Fibroblast of skin of left biceps (primary cell): ENCODE data around the gene YPEL1.

Experiments
- DNase-seq, 2 experiments: peaks; one replicate each; pipeline ENCODE4 v3.0.0-alpha.2; 2013; ENCODE audit warnings: low read depth in 2 of 2

The YPEL1 gene, protein sequence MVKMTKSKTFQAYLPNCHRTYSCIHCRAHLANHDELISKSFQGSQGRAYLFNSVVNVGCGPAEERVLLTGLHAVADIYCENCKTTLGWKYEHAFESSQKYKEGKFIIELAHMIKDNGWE

DNA sequence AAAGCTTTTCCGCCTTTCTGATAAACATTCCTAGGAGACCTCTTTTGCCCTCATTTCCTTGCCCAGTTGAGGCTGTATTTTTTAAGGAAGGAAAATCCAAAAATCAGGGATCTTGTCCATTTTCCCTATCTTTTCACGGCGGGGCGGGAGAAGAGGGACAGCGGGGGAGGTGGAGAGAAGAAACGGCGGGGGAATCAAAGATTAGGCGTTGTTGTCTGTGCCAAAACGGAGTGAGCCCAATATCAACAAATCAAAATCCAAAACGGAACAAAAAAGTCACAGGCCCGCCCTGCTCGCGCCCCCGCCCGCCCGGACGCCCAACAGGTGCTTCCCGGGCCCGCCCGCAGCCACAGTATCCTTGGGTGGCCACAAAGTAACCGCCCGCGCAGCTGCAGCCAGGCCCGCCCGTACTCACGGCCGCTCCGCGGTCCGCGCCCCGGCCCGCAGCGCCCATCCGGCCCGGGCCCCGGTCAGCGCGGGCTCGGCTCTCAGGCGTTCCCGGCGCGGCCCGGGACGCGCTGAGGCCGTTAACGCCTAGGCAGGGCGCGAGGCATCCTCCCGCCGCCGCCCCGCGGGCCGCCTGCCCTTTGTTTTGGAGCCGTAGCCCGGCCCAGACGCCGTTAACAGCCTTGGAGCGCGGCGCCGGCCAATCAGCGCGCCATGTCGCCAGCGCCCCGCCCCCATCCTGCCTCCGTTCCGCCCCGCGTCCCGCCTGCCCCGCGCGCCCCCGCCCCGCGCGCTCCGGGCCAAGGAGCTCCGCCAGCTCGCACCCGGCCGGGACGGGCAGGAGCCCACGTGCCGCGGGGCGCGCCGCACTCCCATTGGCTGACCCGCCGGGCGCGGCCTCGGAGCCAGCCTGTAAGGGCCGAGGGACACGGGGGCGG is at the start of gene YPEL1:
TSS of gene YPEL1 (minus strand) at position 595 of the 884 bp plus-strand sequence. CDS start 25,050 bp downstream, outside the sequence.
- DNase-seq = peak; percentile 92 to 93

DNA sequence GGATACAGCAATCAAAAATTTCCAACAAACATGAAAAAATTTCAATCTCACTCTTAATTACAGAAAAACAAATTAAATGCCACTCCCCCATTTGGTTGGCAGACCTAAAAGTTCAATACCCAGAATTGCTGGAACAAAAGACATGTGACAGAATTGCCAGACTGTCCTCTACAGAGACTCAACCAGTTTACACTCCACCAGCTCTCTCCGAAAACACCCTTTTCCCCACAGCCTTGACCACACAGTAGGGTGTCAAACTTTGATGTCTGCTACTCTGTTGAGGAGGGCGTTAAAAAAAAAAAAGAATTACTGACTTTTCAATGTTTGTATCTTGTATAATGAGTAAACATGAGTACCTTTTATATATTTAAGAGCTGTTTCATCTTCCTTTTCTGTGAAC is 44.7 kb upstream of the YPEL1 start:
- DNase-seq = no peak

DNA sequence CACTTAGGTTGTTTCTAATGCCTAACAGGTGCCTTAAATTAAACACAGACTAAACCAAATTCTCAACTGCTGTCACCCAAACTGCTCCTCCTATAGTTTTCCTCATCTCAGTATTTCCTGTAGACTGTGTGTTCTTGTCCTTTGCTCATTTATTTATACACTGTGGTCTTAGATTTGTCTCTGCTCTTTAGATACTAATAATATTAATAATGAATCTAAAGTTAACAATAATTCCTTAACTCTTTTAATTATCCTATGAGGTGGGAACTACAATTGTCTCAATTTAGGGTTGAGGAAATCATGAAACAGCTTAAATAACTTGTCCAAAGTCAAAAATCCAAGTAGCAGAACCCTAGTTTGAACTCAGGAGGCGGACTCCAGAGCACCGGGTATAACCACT is 43.9 kb upstream of the YPEL1 start:
- DNase-seq = no peak

DNA sequence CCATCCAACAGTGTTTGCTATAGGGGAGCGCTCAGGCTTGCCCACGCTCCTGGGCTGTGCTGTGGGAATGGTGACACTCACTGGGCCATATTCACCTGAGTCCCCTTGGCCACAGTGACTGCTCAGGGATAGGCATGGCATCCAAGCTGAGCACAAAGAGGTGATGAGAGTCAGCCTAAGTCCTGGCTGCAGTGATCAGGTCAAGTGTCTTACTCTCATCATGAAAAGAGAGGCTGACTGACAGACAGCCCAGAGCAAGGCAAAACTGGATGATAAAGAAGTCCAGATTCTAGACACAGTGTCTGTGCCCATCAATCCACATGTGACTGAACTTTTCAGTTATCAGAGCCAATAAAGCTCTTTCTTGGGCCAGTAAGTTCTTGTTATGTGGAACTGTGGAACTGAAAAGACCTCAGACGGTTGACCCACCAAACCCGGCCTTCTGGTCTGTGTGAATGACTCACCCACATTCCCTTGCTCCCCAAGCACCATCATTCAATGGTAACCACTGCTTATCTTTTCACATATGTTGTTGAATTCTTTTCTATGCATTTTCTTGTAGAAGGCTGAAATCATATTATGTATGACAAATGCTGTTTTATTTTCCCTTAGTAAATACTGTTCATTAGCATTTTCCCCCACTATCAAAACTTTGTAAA is 43.2 kb upstream of the YPEL1 start:
- peak; percentile 41 to 42 for DNase-seq

DNA sequence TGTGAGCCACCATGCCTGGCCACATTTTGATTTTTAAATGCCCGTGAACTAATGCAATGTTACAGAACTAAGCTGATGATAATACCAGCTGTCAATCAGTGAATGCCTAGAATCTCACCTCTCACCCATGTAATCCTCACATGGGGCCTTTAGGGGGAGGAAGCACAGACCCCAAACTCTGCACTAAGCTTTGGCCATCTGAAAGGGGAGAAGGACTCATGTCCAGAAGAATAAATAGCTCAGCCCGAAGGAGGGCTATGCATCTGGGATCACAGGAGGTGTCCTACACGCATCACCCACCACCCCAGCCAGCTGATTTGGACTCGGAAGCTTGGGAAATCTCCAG is 36.0 kb upstream of the YPEL1 start:
- DNase-seq = no peak

DNA sequence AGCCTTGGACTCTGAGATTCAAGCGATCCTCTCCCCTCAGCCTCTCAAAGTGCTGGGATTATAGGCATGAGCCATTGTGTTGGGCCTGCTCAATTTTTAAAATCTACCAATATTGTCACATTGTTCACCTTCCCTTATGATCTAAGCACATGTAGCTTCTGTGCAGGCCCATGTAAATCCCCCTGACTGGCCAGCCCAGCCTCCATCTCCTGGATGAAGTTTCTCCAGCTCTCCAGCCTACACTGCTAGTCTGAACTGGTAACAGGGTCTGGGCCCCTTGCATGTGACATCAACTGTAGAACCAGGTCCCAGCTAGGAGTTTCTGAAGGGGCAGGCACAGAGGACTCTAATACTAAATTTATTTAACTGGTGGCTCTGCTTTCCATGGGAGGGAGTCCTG is 32.8 kb upstream of the YPEL1 start:
- no peak for DNase-seq

DNA sequence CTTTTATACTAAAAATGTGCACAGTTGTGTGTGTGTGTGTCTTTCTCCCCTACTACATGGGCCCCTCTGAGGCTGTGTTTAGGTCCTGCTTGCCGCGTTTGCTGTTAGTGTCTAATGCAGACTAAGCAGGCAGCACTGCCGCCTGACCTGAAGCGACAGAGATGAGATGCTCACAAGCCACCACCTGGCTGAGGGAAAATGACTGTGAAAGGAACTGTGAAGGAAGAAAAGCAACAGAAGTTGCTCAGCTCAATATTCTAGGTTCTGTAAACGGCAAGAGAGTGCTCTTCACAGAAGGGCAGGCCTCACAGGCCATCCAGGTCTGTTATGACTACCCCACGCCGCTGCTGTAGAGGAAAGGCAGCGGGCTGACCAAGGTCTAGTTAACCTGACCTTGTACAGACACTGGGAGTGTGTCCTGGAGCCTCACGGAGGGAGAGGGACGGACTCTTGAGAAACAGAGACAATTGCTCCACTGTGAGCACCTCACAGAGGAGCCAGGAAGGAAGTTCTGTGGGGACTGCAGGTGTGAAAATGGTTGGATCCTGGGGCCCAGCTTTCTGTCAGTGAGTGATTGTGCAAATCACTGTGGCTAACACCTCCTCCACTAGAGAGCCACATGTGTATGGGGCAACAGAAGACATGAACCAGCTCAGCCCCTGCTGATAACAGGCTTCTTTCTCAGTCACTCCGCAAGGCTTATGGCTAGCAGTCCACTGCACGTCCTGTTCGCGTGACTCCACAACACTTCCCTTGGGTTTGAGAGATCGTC is 31.3 kb upstream of the YPEL1 start:
- DNase-seq = no peak

DNA sequence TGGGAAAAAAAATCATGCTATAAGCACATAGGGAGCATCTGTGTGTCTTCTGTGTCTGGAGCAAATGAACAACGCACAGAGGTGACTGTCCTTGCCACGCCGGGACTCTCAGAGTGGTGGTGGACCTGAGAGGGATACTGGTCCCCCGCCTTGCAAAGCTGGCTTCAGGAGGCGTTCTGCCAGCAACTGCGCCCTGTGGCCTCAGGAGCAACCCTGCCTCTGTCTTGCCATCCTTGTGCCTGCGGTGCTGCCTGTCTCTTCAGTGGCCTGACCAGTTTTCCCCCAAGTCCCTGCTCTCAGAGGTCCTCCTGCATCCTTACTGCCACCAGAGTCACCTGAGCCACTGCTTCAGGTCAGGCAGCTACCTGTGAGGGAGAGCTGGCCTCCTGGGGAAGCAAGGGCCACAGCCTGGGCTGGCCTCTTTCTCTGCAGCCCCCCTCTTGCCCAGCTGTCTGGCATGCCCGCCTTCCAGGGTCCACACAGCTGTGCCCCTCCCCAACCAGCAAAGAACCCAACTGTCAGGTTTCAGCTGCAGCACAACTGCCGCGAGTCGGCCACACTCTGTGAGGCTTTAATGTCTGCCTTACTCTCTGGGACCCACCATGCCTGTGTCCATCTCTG is 30.4 kb upstream of the YPEL1 start:
- DNase-seq = no peak

DNA sequence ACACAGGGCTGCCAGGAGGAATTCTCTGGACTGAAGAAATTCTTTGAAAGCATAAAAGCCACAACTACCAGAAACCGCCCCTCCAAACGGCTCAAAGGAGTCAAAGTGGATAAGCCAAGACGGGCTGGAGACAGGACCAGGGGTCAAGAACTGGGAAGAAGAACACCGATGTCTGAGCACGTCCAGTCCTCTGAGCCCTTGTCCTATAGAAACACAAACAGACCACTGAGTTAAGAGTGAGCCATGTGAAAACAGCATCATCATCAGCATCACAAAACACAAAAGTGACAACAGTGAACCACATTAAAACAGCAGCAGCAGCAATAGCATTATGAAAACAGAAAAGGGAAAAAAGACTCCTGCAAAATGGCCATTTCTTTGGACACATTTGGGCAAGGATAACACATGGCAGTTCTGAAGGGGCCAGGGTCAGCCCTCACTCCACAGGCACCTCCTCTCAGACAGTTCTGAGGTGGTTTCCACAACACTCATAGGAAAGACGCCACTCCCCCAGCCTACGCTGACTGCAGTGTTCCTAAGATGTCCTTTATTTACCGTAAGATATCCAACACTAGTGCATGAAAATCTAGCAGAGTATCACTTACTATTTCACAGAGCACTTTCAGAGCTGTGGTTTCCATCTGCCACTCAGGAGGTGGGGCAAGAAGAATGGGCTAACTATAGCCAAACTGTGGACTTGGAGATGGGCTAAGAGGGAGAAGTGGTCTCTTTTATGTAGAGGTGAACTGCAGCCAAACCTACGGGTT is 28.6 kb upstream of the YPEL1 start:
- DNase-seq = no peak

DNA sequence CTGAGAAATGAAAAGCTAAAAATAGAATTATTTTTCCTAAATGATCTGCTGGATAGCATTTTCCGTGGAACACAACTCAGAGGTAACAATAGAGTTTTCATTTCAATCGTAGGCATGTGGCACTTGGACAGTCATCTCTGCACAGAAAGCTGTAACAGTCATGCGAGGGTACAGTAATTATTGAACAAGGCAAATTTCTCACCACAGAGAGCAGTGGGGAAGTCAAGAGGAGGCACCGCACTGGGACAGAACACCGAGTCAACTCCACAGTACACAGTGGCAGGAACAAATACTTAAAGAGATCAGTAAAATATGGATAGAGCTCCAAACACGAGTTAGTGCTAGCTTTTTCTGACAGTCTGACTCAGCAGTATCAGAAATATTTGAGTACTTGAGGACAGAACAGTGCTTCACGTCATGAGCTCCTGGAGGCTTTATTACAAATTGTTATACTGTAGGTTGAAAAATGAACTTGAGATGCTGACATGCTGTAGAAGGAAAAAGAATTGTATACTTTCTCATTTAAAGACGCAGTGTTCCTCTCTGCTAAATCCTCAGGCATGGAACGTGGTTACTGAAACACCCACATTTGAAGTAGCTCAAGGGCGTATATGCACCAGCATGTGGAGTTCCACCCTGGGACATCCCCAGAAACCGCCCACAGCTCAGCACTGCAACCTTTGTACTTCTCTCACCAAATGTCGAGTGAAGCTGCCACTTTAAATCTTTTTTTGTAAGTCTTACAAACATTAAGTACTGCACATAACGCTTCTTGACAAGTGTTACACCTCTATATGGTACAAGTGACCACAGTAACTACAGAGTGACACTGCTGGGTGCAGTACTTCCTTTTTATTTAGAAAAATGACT is 27.4 kb upstream of the YPEL1 start:
- DNase-seq = no peak

DNA sequence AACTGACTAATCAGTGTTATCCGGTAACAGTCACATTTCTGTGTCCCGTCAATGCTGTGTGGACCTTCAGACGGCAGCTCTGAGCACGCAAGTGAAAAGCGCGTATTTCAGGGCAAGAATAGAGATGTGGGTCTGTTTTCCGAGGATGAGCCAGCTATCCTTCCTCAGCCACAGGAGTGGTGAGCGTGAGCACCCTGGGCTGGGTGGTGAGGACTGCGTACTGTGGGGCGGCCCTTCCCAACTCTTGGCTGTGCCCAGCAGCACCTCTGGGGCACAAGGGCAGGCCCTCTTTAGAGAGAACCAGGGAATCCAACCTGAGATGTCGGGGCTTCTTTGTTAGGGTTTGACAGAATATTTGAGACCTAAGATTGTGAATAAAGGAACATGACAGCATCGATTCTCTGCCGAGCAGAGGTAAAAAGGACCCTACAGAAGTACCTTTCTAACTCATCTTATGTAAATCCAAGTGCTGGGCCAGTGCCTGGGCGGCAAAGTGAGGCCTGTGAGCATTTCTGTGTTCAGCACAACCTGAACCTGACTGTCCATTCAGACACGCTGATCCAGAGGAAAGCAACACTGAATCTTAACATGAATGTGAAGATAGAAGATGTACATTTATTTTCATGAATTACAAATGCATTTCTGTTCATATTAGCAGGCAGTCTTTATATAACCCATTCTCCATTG is 26.5 kb upstream of the YPEL1 start:
- no peak for DNase-seq

DNA sequence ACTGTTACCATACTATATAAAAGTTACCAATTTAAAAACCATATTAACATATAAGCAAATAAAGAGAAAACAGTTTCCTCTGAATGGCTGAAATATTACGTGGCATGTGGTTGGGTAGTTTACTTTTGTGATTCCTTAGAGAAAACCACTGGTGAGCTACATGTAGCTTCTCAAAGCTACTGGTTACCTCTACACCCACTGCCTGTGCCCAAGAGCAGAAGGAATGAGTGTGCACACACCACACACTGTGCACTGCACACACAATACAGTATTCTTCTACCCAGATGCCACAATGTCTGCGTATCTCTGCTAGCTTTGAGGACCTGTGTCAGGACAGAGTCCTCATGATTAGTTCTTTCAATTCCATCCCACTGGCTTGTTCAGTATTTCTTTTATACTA is 25.5 kb upstream of the YPEL1 start:
- DNase-seq = no peak

DNA sequence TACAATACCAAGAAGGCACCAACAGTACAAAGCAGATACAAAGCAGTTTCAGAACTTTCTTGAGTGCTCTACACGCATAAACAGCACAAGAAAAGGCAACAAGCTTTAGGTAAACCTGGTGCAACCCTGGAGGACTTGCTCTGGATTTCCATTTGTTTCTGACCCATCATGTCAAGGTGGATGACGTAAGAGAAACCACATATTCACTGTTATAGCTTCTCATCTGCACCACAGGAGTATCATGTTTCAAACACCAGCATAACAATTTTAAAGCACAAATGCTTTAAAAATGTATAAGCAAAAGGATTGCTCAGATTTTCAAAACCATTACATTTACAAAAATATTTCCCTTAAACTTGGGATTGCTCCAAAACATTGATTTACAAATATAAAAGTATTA is 25.0 kb upstream of the YPEL1 start:
- DNase-seq = peak; percentile 55 to 59

DNA sequence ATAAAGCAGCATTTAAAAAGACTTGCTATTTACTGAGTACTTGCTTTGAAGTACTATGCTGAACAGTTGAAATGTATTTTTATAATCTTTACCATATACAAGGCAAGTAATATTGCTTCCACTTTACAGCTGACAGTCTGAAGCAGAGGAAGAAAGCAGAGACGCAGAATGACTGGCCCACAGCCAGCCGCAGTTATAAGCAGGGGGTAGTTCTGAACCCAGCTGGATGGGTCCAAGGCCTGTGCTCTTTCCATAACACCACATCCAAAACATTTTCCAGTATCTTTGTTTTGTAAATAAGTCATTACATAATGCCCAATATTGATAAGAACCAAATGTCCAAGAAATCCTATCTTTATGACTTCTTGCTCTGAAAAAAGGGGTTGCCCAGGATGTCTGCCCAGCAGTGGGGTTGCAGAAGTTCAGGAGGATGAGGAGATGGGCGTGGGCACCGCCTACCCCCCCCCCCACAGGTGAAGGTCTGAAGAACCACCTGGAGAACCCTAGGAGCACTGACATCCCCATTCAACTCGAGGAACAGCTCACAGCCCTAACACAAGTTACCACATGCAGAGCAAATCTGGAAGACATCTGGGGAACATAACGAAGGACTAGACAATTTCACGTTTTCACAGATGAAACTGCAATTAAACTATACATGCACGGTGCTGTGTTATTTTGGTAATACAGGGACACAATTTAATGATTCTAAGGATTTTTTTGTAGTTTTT is 24.2 kb upstream of the YPEL1 start:
- DNase-seq = no peak

DNA sequence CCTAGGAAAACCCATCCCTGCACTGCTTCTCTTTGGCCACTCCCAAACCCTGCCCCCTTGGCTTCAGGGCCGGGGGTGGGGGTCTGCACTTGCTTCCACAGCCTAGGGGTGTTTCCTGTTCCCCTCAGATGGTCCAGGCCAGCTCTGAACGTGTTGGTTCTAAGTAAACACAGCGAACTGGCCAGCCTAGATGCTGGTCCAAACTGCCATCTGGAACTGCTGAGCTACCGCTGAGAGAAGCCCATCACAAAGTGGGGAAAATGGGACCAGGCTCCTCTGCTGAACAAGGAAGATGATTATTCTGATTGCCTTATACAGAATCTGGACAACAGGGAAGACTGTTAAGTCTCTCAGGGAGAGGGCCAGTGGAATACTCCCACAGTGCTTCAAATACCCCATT is 23.5 kb upstream of the YPEL1 start:
- DNase-seq = no peak

DNA sequence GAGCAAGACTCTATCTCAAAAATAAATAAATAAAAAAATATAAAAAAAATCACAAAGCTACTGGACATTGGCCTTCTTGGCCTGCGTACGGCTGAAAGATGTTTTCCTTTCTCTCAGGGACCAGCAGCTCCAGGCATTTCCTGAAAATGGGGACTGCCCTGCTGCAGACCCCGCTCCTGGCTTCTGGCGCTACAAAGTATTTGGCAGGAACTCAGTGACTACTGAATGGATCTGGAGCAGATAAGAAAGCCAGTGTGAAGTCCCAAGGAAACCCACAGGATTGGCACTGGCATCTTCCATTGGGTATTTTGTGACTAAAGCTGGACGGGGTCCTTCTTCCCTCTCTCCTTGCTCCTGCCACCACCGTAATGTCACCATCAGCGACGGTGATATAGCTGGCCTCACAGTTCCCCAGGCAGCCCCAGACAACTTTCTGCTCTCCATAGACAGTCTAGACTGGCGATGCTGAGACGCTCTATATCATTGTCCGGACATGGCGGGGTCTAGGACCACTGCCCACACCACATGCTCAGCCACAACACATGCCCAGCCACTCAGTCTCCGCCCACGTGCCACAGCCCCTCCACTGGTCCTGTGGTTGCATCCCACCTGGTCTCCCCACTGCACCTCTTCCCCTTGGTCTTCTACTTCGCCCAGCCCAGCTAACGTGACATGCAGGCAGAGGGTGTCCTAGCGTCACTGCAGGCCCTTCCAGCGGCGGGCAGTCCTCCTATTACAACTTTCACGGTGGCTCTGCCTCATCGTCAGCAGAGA is 22.7 kb upstream of the YPEL1 start:
- no peak for DNase-seq

DNA sequence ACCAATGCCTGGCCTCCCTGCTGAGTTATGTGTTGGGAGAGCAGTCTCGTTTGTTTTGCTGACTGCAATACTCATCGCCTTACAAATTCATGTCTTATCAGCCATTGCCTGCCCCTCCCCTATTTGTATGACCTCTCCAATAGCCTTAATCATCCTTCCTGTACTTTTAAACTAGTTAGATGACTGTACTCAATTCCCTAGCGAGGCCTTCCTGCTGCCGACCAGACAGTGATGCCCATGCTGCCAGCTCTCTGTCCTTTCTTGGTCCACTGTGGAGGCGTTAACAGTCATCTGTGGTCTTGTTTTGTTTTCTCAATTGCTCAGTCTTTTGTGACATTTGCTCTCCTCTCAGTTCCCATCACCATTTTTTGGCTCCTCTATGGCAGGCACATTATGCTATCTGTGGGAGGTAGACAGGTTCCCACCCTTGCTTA is 20.3 kb upstream of the YPEL1 start:
- DNase-seq = no peak

DNA sequence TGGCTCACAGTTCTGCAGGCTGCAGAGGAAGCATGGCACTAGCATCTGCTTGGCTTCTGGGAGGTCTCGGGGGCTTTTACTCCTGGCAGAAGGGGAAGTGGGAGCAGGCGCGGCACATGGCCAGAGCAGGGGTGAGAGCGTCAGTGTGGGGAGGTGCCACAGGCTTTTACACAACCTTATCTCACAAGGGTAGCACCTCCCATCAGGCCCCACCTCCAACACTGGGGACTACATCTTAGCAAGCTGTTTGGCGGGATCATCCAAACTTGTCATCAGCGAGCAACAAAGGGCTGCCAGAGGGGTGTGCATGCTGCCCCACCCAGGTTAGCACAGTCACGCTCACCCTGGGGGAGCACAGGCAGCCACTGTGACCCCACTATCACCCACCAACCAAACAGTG is 18.9 kb upstream of the YPEL1 start:
- DNase-seq = no peak
